KMS-11 (cell line): ENCODE results near the gene PTX4.
A peak's percentile ranks its signal among the peaks of the same experiment; 100 is the strongest.
"Not testable (repeated sequence)": the region's sequence is repeated elsewhere in the genome, so short reads cannot be mapped to it uniquely, and the experiment has no call there.

ENCODE experiments used
- H2AFZ ChIP-seq: fragments of 200-600 bp; sonication (generic); 2 replicates; pipeline ENCODE4 v1.6.1; 2016; ENCODE audit warnings: antibody characterized with exemption, mixed run types, low read depth
- H3K27ac ChIP-seq: fragments of 200-600 bp; sonication (generic); 2 replicates; pipeline ENCODE4 v1.6.1; 2016; ENCODE audit warnings: mild to moderate bottlenecking, mixed run types
- H3K27me3 ChIP-seq: fragments of 200-600 bp; sonication (generic); 2 replicates; pipeline ENCODE4 v1.6.1; 2017; ENCODE audit warnings: mild to moderate bottlenecking, low read depth, mixed run types, moderate library complexity; ENCODE audit not compliant: insufficient read depth
- H3K36me3 ChIP-seq: fragments of 200-600 bp; sonication (generic); 2 replicates; pipeline ENCODE4 v1.6.1; 2017; ENCODE audit warnings: mild to moderate bottlenecking, mixed run types; ENCODE audit not compliant: insufficient read depth
- H3K4me1 ChIP-seq: fragments of 200-600 bp; sonication (generic); 2 replicates; pipeline ENCODE4 v1.6.1; 2016; ENCODE audit warnings: mild to moderate bottlenecking, low read depth, mixed run types; ENCODE audit not compliant: poor library complexity, severe bottlenecking
- H3K4me2 ChIP-seq: fragments of 200-600 bp; sonication (generic); 2 replicates; pipeline ENCODE4 v1.7.0; 2016; ENCODE audit warnings: mild to moderate bottlenecking, mixed run types
- H3K4me3 ChIP-seq: fragments of 200-600 bp; sonication (generic); IDR thresholded peaks from 2 replicates; pipeline ENCODE4 v1.6.1; 2017; ENCODE audit warnings: low read depth, low read length, mixed read lengths; ENCODE audit not compliant: insufficient read depth
- H3K79me2 ChIP-seq: fragments of 200-600 bp; sonication (generic); 2 replicates; pipeline ENCODE4 v1.6.1; 2016; ENCODE audit warnings: low read depth, mixed run types; ENCODE audit not compliant: insufficient read depth
- H3K9ac ChIP-seq: fragments of 200-600 bp; sonication (generic); 2 replicates; pipeline ENCODE4 v1.6.1; 2016; ENCODE audit warnings: mild to moderate bottlenecking, mixed run types
- H4K20me1 ChIP-seq: fragments of 200-600 bp; sonication (generic); 2 replicates; pipeline ENCODE4 v1.6.1; 2016; ENCODE audit warnings: mild to moderate bottlenecking, mixed run types; ENCODE audit not compliant: insufficient read depth
- TF ChIP-seq, protein P1 (sequence below): fragments of 200-600 bp; sonication (generic); conservative IDR thresholded peaks from 2 replicates; pipeline ENCODE4 v1.6.1; 2017; ENCODE audit warnings: low read depth, mild to moderate bottlenecking, antibody characterized with exemption, low read length, moderate library complexity, mixed read lengths

Gene PTX4

DNA sequence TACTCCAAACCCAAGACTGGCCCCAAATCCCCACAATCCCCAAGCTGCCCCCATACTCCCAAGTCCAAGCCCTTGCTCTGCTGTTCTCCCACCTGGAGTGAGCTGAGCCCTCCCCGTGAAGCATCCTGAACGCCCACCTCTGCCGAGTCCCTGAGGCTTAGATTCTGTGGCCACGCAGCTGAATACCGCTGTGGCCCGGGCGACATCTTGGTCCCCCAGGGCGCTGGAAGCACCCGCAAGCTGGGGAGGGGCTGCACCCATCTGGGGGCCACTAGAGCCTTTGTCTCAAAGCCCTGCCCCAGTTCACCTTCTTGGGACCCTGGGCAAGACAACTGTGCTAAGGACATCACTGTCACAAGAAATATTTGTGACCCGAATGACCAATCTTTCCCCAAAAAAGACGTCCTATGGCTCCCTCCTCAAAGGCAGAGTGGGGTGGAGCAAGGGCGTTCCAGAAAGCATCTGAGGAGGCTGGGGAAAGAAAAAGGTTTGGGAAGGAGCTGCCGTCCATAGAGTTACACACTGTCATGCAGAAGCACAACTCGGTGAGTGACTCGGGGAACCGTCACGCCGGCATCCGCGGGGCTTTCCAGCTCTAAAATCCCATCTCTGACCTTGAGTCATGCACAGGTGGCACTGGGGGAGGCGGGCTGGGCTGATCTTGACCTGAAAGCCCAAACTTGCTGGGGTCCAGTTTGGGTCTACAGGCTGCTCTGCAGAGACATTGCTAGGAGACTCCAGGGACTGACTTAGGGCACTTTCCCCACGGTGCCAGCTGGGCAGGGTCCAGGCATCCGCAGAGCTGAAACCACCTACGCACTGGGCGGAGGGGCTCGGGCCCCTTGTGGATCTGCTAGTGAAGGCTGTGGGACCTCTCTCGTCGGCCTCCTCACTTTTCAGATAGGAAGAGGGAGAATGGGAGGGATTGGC lies 6.6 kb downstream of the PTX4 start:
- Histone ChIP-seq H3K4me3 (no peak overlapping the region), H3K27me3 (peaks cover 55% of the 10 kb centered on the region), H3K4me1 (peaks cover 8% of the 10 kb centered on the region), H4K20me1 (no peaks in the 10 kb centered on the region), H3K9ac (no peak overlapping the region), H2AFZ (no peak overlapping the region; the same call in 1 of the 2 replicates), H3K4me2 (no peak overlapping the region), H3K36me3 (no peaks in the 10 kb centered on the region), H3K27ac (no peak overlapping the region), H3K79me2 (no peaks in the 10 kb centered on the region)
- TF ChIP-seq, protein P1, sequence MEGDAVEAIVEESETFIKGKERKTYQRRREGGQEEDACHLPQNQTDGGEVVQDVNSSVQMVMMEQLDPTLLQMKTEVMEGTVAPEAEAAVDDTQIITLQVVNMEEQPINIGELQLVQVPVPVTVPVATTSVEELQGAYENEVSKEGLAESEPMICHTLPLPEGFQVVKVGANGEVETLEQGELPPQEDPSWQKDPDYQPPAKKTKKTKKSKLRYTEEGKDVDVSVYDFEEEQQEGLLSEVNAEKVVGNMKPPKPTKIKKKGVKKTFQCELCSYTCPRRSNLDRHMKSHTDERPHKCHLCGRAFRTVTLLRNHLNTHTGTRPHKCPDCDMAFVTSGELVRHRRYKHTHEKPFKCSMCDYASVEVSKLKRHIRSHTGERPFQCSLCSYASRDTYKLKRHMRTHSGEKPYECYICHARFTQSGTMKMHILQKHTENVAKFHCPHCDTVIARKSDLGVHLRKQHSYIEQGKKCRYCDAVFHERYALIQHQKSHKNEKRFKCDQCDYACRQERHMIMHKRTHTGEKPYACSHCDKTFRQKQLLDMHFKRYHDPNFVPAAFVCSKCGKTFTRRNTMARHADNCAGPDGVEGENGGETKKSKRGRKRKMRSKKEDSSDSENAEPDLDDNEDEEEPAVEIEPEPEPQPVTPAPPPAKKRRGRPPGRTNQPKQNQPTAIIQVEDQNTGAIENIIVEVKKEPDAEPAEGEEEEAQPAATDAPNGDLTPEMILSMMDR: no peak

DNA sequence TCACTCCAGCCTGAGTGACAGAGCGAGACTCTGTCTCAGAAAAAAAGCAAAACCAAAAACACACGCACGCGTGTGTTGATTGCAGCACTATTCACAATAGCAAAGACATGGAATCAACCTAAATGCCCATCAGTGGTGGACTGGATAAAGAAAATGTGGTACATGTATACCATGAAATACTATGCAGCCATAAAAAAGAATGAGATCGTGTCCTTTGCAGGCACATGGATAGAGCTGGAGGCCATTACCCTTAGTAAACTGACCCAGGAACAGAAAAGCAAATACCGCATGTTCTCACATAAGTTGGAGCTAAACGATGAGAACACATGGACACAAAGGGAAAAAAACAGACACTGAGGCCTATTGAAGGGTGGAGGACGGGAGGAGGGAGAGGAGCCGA lies 9.8 kb downstream of the PTX4 start:
- H3K27me3 ChIP-seq: peaks cover 25% of the 10 kb centered on the region
- H3K27ac ChIP-seq, H3K4me3 ChIP-seq, H3K4me2 ChIP-seq, H2AFZ ChIP-seq, H3K36me3 ChIP-seq, H4K20me1 ChIP-seq, H3K79me2 ChIP-seq, H3K9ac ChIP-seq: not testable (repeated sequence)
- peaks cover 15% of the 10 kb centered on the region for H3K4me1 ChIP-seq

DNA sequence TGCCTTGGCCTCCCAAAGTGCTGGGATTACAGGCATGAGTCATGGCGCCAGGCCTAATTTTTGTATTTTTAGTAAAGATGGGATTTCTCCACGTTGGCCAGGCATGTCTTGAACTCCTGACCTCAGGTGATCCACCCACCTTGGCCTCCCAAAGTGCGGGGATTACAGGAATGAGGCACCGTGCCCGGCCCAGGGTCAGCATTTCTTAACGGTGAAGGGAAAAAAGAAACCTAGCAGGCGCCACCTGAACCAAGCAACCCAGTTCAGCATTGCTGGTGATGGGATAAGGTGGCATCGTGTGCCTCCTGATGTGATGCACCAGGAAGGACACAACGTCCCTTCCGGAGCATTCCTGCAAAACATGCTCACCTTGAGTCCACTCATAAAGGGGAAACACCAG lies 11.7 kb downstream of the PTX4 start:
- TF ChIP-seq, protein P1: no peak
- Histone ChIP-seq H3K27me3 (peaks cover 7% of the 10 kb centered on the region), H3K4me3 (no peak overlapping the region)

DNA sequence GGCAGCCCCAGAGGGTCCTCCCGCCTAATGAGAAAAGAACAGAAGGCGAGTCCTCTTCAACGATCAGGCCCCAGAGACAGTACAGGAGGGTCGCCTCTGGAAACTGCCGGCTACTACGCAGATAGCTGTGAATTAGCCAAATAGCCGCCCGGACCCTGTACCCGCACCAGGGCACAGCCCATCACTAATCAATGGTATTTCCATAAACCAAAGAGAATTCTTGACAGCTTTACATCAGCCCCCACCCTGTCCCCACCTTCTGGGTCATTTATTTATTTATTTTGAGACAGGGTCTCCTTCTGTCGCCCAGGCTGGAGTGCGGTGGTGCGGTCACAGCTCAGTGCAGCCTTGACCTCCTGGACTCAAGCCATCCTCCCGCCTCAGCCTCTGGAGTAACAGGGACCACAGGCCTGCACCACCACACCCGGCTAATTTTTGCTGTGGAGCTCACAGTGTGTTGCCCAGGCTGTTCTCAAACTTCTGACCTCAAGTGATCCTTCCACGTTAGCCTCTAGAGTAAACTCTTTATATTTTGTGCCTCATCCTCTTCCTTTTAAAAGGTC lies 13.1 kb downstream of the PTX4 start:
- Histone ChIP-seq H3K27ac (peak overlapping the region; percentile 68), H3K27me3 (peaks cover 3% of the 10 kb centered on the region; the same call in 1 of the 2 replicates), H3K4me2 (peak overlapping the region; percentile 95), H3K4me1 (peaks cover 16% of the 10 kb centered on the region), H3K9ac (peak overlapping the region; percentile 92; the same call in 1 of the 2 replicates), H4K20me1 (no peaks in the 10 kb centered on the region), H3K36me3 (no peaks in the 10 kb centered on the region), H2AFZ (peak overlapping the region; percentile 98), H3K79me2 (peaks cover 12% of the 10 kb centered on the region; the same call in 1 of the 2 replicates), H3K4me3 (peak overlapping the region; percentile 70)
- TF ChIP-seq, protein P1: no peak

More for the DNA sequence above, 11.7 kb downstream of the PTX4 start:
- no peak overlapping the region for H3K27ac ChIP-seq
- peaks cover 12% of the 10 kb centered on the region; the same call in 1 of the 2 replicates for H3K79me2 ChIP-seq
- no peak overlapping the region for H3K4me2 ChIP-seq
- H4K20me1 ChIP-seq: no peaks in the 10 kb centered on the region
- no peaks in the 10 kb centered on the region for H3K36me3 ChIP-seq
- no peak overlapping the region for H2AFZ ChIP-seq
- H3K9ac ChIP-seq: no peak overlapping the region
- H3K4me1 ChIP-seq: peaks cover 18% of the 10 kb centered on the region
